Thymus (tissue), 11 donors: Measurements from ENCODE around the gene CRYL1. TPM values are rescaled to one million over a fixed set of nuclear protein-coding genes. Genes with fewer than 3 reads are reported as not detected.

ENCODE experiments used
- DNase-seq, 9 donors: peaks; one replicate each; pipeline ENCODE4 v3.0.0-alpha.2; 2013; ENCODE audit warnings: low spot score in 9 of 9, low read depth in 6 of 9, missing footprints in 1 of 9
- H3K27ac ChIP-seq, 2 donors: one replicate each; pipeline ENCODE4 v1.5.1; 2013; ENCODE audit warnings: control low read depth in 1 of 2, low read depth in 1 of 2, low read length in 1 of 2, mild to moderate bottlenecking in 1 of 2, moderate library complexity in 1 of 2
- H3K27me3 ChIP-seq, 2 donors: one replicate each; pipeline ENCODE4 v1.5.1; 2013; ENCODE audit warnings: low read length in 1 of 2; ENCODE audit not compliant: control insufficient read depth in 2 of 2, insufficient read depth in 1 of 2
- H3K36me3 ChIP-seq, 2 donors: one replicate each; pipeline ENCODE4 v1.5.1; 2013; ENCODE audit warnings: low read length in 1 of 2, mild to moderate bottlenecking in 1 of 2, moderate library complexity in 1 of 2; ENCODE audit not compliant: control insufficient read depth in 2 of 2, insufficient read depth in 2 of 2
- H3K4me1 ChIP-seq, 2 donors: one replicate each; pipeline ENCODE4 v1.5.1; 2013; ENCODE audit warnings: low read length in 2 of 2; ENCODE audit not compliant: control insufficient read depth in 2 of 2, insufficient read depth in 2 of 2
- H3K4me3 ChIP-seq, 2 donors: one replicate each; pipeline ENCODE4 v1.5.1; 2013; ENCODE audit warnings: low read length in 2 of 2, control low read depth in 1 of 2, mild to moderate bottlenecking in 1 of 2
- H3K9me3 ChIP-seq, 2 donors: one replicate each; pipeline ENCODE4 v1.5.1; 2013; ENCODE audit warnings: low read length in 1 of 2, mild to moderate bottlenecking in 1 of 2; ENCODE audit not compliant: control insufficient read depth in 2 of 2, insufficient read depth in 1 of 2
- WGBS: extraction: QIAGEN DNeasy Blood & Tissue Kit; methylation state at CpG from one replicate; pipeline ENCODE4 v1.1.7; 2013; 5-methylcytosine and 5-hydroxymethylcytosine counted together
- polyA plus RNA-seq: library from polyadenylated mRNA; stranded (reverse); fragments of 200-250 nt; gene quantifications from one replicate; pipeline ENCODE4 v1.2.3, GENCODE V29; 2013
- total RNA-seq: library from RNA; stranded (reverse); fragments of 120-200 nt; gene quantifications from one replicate; pipeline ENCODE4 v1.2.4, GENCODE V29; 2013
- donor health status: healthy.

The CRYL1 gene
- total and polyA plus RNA-seq, 2 donors = 10.0 to 17.5 TPM

- Histone ChIP-seq H3K36me3 (peaks cover 0 to 4% of the 10 kb centered on the region in 2 donors), H3K27me3 (no peaks in the 10 kb centered on the region), H3K4me3 (no peak overlapping the region), H3K9me3 (no peaks in the 10 kb centered on the region), H3K4me1 (no peaks in the 10 kb centered on the region), H3K27ac (no peak overlapping the region)
- 93% methylated on average over 2 of the region's 2 CpGs for WGBS
- DNase-seq = no peak
Measured at GRCh38 chr13:20514866-20515265, 10.8 kb downstream of the CRYL1 start.

- DNase-seq = no peak
- Histone ChIP-seq H3K27ac (no peak overlapping the region), H3K27me3 (no peaks in the 10 kb centered on the region), H3K4me1 (no peaks in the 10 kb centered on the region), H3K4me3 (no peak overlapping the region), H3K36me3 (peaks cover 0 to 4% of the 10 kb centered on the region in 2 donors), H3K9me3 (no peaks in the 10 kb centered on the region)
- 70% methylated on average over 4 of the region's 4 CpGs for WGBS
Measured at GRCh38 chr13:20513466-20513995, 12.1 kb downstream of the CRYL1 start.

DNA sequence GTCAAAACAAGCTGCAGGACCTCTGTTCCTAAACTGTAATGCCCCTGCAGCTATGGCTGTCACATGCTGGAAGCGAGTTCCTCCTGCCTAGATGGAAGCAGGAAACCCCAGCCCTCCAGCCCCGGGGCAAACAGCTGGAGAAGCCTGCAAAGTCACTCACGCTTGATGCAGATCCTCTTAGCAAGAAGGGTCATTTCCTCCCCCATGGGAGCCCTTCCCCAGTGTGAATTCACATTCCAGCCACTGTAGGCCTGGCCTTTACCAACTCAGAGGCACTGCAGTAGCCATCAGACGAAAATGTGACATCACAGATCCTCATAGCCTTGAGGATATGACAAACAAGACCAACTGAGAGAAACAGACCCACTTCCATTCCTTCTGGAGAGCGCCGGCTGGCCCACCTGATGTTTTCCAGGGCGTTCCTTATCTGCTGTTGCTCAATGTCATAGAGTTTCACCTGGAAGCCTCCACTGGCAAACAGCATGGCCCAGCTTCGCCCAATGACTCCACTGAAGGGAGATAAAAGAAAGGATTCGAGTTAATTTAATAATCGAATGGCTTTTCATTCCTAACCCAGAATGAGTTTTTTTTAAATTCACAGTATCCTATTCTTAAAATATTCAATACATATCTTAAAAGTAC lies 13.5 kb downstream of the CRYL1 start:
- Histone ChIP-seq H3K4me3 (no peak overlapping the region), H3K27me3 (no peaks in the 10 kb centered on the region), H3K9me3 (no peaks in the 10 kb centered on the region), H3K36me3 (peaks cover 0 to 4% of the 10 kb centered on the region in 2 donors), H3K4me1 (no peaks in the 10 kb centered on the region), H3K27ac (no peak overlapping the region)
- WGBS = 91% methylated on average over 10 of the region's 10 CpGs
- no peak for DNase-seq

DNA sequence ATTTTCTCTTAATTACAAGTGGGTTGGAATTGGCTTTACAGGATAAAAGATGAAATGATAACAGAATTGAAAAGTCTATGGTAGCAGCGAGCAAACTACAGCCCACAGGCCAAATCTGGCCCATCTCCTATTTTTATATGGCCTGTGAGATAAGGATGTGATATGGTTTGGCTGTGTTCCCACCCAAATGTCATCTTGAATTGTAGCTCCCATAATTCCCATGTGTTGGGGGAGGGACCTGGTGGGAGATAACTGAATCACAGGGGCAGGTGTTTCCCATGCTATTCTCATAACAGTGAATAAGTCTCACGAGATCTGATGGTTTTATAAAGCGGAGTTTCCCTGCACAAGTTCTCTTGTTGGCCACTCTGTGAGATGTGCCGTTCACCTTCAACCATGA lies 19.0 kb downstream of the CRYL1 start:
- peaks cover 4% of the 10 kb centered on the region in 2 donors for H3K36me3 ChIP-seq
- no peaks in the 10 kb centered on the region for H3K4me1 ChIP-seq
- no peak overlapping the region for H3K27ac ChIP-seq
- H3K27me3 ChIP-seq = no peaks in the 10 kb centered on the region
- H3K4me3 ChIP-seq = no peak overlapping the region
- H3K9me3 ChIP-seq = no peaks in the 10 kb centered on the region
- DNase-seq = no peak
- 84% methylated on average over 4 of the region's 4 CpGs for WGBS

GRCh38 chr13:20505405-20506366 lies 20.0 kb downstream of the CRYL1 start:
- Histone ChIP-seq H3K36me3 (peaks cover 0 to 4% of the 10 kb centered on the region in 2 donors), H3K4me1 (no peaks in the 10 kb centered on the region), H3K4me3 (no peak overlapping the region), H3K27ac (no peak overlapping the region), H3K9me3 (no peaks in the 10 kb centered on the region), H3K27me3 (no peaks in the 10 kb centered on the region)
- WGBS = 94% methylated on average over 10 of the region's 10 CpGs
- DNase-seq = no peak

DNA sequence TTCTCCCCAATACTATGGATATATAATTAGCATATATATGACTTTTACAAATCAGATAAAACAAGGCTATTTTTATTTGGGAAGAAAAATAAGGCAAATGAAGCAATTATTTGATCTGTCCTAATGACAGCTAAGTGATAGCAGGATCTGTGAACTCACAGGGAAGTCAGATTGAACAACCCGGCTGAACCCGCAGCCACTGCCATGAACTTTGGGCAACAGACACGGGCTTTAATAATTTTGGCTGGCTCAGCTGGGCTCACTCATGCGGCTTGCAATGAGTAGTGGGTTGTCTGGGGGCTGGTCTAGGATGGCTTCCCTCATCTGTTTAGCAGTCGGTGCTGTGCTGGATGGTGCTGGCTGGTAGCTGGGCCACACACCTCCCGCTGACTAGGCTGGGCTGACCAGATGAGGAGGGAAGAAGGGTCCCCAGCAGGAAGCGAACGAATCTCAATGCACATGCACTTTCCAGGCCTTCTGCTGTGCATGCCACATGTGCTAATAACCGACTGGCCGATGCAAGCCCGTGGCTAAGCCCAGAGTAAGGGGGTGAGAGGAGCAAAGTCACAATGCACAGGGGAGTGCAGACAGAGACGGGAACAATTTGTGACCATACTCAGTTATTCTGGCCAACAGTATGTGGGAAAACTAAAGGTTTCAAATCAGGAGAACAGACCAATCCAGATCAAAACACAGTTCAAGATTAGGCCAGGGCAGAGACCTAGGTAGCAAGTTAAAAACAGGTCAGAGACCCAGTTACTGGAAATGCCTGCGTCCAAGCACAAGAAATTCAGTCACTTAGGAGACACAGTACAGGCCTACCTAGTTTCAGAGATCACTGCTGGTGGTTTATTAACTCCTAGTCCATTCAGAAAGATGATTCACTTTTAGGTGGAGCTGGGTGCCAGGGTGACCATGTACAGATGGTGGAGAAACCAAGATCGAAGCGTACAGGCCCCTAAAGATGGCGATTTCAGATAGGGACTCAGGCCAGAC lies 22.3 kb downstream of the CRYL1 start:
- Histone ChIP-seq H3K9me3 (no peaks in the 10 kb centered on the region), H3K27me3 (no peaks in the 10 kb centered on the region), H3K4me1 (no peaks in the 10 kb centered on the region), H3K4me3 (no peak overlapping the region), H3K36me3 (peaks cover 0 to 4% of the 10 kb centered on the region in 2 donors), H3K27ac (no peak overlapping the region)
- 97% methylated on average over 16 of the region's 16 CpGs for WGBS
- no peak for DNase-seq

DNA sequence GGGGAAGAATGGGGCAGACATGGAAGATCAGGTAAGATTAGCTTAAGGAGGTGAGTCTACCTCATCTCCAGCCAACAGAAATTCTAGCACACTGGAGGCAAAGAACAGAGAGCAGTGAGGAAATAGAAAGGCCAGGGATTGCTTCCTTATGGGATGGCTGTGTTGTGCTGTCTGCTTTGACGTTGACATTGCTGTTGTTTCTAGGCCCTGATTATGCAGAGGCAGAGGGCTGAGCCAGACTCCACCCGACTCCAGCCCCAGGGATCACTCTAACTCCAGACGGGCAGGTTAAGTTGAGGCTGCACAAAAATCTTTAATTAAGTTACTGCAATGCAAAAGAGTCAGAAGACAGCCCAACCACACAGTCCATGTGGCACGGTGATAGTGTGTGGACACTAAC lies 24.1 kb downstream of the CRYL1 start:
- no peaks in the 10 kb centered on the region for H3K9me3 ChIP-seq
- peaks cover 0 to 4% of the 10 kb centered on the region in 2 donors for H3K36me3 ChIP-seq
- WGBS = 71% methylated on average over 4 of the region's 4 CpGs
- no peak for DNase-seq
- no peaks in the 10 kb centered on the region for H3K27me3 ChIP-seq
- H3K4me1 ChIP-seq = no peaks in the 10 kb centered on the region
- H3K4me3 ChIP-seq = no peak overlapping the region
- H3K27ac ChIP-seq = no peak overlapping the region

DNA sequence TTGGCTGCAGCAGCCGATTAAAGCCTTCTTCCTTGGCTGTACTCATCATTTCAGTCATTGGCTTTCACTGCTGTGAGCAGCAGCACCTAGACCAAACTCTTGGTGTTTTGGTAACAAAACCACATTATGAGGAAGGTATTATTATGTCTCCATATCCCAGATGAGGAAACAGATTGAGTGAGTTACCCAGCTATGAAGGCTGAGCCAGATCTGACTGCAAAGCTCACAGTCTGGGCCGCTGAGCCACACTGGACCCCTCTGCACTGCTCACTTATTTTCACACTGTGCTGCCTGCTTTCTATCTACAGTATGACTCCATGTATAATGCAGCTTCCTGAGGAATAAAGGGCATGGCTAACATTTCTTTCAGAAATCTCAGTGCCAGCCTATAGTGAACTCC lies 24.5 kb downstream of the CRYL1 start:
- WGBS = 96% methylated on average over 2 of the region's 2 CpGs
- DNase-seq = no peak

More for the DNA sequence above, 24.5 kb downstream of the CRYL1 start:
- no peaks in the 10 kb centered on the region for H3K9me3 ChIP-seq
- no peaks in the 10 kb centered on the region for H3K27me3 ChIP-seq
- H3K36me3 ChIP-seq = peaks cover 0 to 4% of the 10 kb centered on the region in 2 donors
- H3K4me1 ChIP-seq = no peaks in the 10 kb centered on the region
- H3K27ac ChIP-seq = no peak overlapping the region
- H3K4me3 ChIP-seq = no peak overlapping the region
